Fibroblast of villous mesenchyme (primary cell): ENCODE data around the gene ART4. TPM values are rescaled to one million over a fixed set of nuclear protein-coding genes. Genes with fewer than 3 reads are reported as not detected.

ENCODE experiments used
- DNase-seq: peaks from one replicate; pipeline ENCODE4 v3.0.0-alpha.2; 2010; ENCODE audit warnings: low read depth
- H3K4me3 ChIP-seq: 2 replicates; pipeline ENCODE4 v1.5.1; 2011; ENCODE audit warnings: low read depth, mild to moderate bottlenecking, low read length
- total RNA-seq: library from RNA; depleted of rRNA; stranded (reverse); fragments of >200 nt; gene quantifications from 2 replicates; pipeline ENCODE4 v1.2.3, GENCODE V29; 2012
- TF ChIP-seq, protein P1 (sequence below): IDR thresholded peaks from 2 replicates; pipeline ENCODE4 v1.5.1; 2012; ENCODE audit warnings: low read depth, mild to moderate bottlenecking, low read length; ENCODE audit not compliant: insufficient read depth

The ART4 gene
- total RNA-seq, 1 donor: under 0.01 TPM

DNA sequence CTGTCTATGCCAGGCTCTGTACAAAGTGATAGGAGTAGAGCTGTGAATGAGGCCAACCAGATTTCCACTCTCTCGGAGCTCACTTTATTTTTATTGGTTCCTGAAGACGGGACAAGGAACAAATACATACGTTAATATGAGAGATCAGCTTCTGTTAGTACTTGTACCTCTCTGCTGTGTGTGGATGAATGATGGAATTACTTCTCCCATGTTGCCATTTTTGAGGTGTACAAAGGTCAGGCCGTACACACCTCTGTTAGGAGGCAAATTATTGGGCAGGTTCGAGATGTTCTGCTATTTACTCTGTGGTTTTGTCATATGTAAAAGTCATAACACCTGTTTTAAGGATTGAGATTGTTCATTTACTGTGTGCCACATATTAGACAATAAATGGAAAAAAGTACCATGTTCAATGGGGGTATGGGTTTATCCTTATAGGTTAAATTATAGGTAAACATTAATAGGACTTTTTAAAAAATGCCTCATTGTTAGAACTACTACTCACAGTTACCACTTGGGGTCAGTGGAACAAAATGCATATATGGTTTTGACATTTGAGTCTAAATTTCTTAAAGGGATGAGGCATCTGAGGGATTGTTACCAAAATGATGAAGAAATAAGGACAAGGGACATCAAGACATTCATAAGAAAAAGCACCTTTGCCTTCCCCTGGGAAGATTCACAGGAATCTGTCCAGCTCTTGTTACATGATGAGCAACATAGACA, 66.9 kb downstream of the ART4 start:
- H3K4me3 ChIP-seq: peak overlapping the region; percentile 84
- DNase-seq: no peak
- TF ChIP-seq, protein P1, sequence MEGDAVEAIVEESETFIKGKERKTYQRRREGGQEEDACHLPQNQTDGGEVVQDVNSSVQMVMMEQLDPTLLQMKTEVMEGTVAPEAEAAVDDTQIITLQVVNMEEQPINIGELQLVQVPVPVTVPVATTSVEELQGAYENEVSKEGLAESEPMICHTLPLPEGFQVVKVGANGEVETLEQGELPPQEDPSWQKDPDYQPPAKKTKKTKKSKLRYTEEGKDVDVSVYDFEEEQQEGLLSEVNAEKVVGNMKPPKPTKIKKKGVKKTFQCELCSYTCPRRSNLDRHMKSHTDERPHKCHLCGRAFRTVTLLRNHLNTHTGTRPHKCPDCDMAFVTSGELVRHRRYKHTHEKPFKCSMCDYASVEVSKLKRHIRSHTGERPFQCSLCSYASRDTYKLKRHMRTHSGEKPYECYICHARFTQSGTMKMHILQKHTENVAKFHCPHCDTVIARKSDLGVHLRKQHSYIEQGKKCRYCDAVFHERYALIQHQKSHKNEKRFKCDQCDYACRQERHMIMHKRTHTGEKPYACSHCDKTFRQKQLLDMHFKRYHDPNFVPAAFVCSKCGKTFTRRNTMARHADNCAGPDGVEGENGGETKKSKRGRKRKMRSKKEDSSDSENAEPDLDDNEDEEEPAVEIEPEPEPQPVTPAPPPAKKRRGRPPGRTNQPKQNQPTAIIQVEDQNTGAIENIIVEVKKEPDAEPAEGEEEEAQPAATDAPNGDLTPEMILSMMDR: peak; percentile 39

- TF ChIP-seq, protein P1: no peak
Measured at GRCh38 chr12:14775636-14775980, 67.7 kb downstream of the ART4 start.

More at GRCh38 chr12:14775636-14775980, 67.7 kb downstream of the ART4 start:
- peak overlapping the region; percentile 84 for H3K4me3 ChIP-seq
- peak; percentile 85 for DNase-seq

Other genes with a start within 250 kb of the ART4 start
- gene GUCY2C, start 146.9 kb downstream of the ART4 start, total RNA-seq: not detected in 2 replicates
- 11.0 and 15.5 TPM in 2 replicates for gene WBP11, start 40.0 kb downstream of the ART4 start, total RNA-seq
- gene C12orf60, start 39.9 kb downstream of the ART4 start, total RNA-seq: 0.32 and 0.86 TPM in 2 replicates
- under 0.01 and 0.32 TPM in 2 replicates for gene SMCO3, start 29.3 kb downstream of the ART4 start, total RNA-seq
- 3.5 and 10.6 TPM in 2 replicates for gene MGP, start 42.3 kb upstream of the ART4 start, total RNA-seq
- not detected in 2 replicates for gene ERP27, start 95.0 kb upstream of the ART4 start, total RNA-seq
- 17.3 and 30.6 TPM in 2 replicates for gene ARHGDIB, start 118.1 kb upstream of the ART4 start, total RNA-seq
- not detected in 2 replicates for gene PDE6H, start 129.5 kb upstream of the ART4 start, total RNA-seq